OCI-M1 (cell line): ENCODE data around the gene FOXO6.

ENCODE experiments used
- DNase-seq: peaks from one replicate; lab custom pipeline; 2025; lab: John Stamatoyannopoulos, UW

Gene FOXO6

DNA sequence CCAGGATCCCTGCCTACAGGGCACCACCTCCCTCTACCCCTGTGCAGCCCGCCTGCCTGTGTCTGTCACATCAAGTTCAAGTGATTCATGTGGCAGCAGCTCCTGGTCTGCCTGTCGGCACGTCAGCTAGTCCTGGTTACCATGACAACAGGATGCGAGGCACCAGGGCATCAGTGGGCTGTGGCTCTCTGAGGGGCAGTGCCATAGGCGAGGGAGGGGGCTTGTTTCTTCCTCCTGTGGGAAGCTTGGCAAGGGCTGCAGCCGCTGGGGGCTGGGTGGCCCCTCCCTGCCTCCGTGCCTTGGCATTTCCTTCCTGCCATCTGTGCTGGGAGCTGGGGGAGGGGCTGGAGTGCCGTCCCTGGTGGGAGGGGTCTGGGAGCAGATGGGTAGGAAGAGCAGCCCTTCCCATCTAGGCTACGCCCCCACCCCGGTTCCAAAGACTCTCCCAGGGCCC is 43.1 kb downstream of the FOXO6 start:
- no peak for DNase-seq

DNA sequence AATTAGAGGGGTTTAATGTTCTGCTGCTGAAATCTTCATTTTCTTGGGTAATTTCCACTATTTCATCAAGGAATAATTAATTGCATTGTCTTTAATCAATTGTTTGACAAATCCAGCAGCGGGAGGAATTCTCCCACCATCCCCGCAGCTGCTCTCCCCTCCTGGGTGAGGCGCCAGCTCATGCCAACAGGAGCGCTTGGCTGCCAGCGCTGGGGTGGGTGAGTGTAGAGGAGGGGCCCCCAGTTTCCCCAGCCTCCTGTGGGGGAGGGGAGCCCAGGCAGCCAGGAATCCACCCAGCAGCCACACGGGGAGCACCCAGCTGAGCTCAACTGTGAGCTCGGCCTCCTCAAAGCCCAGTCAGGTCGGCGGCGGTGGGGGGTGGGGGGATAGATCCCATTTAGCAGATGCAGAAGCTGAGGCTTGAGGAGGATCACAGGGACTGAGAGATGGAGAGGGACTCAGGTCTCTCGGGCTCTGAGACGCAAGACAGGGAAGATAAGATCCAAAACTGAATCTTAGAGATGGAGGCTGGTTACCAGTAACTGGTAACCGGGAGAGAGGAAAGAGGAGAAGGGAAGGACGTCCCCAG is 46.5 kb downstream of the FOXO6 start:
- no peak for DNase-seq

DNA sequence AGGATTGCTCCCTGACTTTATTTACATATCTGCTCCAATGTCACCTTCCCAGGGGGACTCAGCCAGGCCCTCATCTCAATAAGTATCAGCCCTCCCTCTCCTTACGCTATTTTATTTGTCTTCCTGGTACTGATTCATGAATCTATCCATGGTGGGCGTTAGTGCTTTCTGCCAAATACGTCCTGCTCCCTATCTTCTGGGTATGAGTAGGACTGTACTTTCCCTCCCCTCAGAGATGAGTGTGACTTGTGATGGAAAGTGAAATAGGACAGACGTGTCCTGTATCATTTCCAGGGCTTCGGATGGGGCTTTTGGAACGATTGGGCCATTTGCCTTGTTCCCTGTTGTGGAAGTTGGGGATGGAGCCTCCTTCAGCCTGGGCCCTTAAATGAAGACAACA is 47.5 kb downstream of the FOXO6 start:
- DNase-seq = no peak

DNA sequence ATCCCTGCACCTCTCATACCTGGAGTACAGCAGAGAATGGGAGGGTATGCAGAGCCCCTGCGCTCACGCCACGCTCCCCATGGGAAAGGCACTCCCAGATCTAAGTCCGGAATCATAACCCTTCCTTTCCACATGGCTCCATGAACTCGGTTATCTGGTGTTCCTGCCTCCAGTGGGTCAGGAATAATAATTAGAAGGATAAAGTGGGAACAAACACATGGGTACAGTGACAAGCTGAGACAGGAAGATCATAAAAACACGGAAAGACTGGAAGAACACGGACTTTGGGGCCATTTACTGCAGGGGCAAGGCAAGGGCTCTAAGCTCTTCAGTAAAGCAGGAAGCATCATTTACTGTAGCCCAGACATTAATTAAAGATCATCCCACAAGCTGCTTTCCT is 48.6 kb downstream of the FOXO6 start:
- DNase-seq = no peak

DNA sequence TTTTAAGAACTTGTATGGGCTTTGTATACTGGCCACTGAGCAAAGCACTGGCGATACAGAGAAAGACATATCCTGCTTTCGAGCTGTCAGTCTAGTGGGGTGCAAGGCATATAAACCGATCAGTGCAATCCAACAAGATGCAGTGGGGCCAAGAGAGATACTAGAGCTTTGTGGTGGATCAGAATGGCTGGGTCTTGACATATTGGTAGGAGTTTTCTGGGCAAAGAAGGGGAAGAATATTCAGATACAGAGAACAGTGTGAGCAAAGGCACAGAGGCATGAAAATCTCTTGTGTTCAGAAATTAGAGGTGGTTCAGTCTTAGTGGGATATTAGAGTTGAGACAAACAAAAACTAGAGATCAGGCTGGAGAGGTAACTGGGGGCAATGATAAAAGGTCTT is 49.2 kb downstream of the FOXO6 start:
- DNase-seq = no peak

DNA sequence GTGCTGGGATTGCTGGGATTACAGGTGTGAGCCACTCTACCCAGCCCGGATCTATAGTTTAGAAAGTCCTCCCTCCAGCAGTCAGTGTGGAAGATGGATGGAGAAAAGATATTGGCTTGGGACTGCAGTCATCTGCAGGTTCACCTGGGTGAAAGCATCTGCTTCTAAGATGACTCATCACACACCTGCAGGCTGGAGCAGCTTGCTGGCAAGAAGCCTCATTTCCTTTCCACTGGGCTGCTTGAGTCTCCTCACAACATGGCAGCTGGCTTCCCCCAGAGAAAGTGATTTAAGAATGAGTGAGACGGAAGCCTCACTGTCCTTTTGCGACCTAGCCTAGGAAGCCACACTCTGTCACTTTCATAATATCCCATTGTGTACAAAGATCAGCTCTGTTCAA is 50.0 kb downstream of the FOXO6 start:
- DNase-seq = no peak

DNA sequence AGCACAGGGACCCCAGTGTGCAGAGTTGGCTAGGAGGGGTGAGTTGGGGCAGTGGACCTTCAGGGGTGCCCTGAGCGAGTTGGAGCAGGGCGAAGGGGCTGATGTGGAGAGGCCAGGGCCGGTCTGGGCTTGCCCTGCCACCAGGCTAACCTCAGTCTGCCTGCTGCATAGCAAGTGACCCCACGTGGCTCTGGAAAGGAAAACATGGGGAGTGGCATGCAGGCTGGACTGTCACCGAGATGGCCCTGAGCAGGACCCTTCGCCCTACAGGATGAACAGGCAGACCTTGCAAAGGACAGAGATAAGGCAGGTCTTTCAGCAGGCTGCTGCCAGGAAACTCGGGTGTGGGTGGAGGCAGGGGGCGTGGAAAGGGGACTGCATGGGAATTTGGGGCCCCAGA is 51.5 kb downstream of the FOXO6 start:
- no peak for DNase-seq

DNA sequence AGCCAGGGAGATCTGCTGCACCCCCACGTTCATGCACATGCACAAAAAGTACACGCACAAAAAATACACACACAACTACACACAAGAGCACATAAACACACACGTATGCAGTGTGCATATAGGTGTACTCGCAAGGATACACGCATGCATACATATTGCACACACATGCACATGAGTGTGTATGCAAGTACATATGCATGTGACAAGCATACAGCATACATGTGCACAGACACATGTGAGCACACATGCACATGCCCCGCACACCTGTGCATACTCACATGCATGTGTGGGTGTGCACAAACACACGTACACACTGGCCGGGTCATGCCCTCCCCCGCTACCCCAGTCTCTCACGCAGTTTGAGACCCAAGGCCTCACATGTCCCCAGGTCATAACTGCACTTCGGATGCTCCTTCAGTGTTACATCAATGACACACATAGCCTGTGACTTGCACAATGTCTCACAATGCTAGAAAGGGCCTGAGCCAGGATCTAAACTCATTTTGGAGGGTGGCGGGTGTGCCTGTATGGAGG is 52.6 kb downstream of the FOXO6 start:
- no peak for DNase-seq

DNA sequence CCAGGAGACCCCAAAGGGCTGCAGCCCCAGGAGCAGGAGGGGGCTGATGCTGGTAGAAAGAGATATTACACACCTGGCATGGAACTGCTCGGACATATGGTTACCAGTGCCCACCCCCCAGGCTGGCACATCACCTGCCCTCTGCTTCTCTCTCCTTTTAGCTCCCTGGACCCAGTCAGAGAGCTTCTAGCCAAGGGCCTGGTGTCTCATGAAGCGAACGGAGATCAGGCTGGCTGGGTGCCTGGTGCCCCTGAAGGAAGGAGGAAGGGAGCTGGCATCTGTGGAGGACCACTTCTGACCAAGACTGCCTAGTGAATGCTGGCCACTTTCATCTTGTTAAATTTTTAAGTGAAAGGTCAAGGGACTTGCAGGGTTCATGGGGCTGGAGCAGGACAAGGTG is 53.1 kb downstream of the FOXO6 start:
- DNase-seq = no peak

DNA sequence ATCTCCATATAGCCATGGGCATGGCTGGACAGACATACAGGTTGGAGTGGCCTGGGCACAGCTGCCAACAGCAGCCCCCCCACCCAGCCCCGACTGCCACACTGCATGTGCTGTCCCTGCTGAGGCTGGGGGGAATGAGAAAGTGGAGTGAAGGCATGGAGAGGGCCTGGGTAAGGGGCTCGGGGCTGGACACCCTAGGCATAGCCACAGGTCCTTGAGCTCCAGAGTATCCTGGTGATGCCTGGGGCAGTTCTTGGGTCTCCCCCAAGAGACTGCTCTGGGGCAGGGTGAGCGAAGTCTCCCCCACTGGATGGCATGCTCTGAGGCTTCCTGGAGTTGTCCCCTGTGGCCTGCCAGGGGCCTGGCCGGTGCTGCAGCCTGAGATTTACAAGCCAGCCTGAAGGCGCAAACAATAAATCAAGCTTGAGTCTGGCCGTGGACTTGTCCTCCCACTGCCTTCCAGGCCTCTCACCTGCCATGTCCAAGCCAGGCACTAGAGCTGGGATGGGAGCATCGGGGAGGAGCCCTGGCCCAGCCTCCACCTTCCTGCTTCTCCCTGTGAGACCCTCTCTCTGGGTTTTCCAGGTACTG is 53.6 kb downstream of the FOXO6 start:
- DNase-seq = no peak

DNA sequence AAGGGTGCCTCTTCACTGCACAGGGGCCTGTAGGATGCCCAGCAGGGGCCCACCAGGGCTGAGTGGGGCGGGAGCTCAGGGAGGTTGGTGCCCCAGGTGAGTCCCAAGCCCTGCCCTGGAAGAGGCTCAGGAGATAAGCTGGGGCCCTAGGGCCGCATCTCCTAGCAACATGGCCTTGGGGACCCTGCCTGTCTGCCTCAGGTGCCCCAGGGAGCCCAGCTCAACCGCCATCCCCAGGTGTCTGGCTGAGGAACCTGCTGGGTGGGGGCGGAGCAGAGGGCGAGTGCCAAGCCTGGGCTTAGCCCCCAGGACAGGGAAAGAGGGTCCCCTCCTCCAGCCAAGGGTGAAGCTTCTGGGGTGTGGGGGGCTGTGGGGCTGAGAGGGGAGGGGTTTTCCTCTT is 54.8 kb downstream of the FOXO6 start:
- DNase-seq = no peak

DNA sequence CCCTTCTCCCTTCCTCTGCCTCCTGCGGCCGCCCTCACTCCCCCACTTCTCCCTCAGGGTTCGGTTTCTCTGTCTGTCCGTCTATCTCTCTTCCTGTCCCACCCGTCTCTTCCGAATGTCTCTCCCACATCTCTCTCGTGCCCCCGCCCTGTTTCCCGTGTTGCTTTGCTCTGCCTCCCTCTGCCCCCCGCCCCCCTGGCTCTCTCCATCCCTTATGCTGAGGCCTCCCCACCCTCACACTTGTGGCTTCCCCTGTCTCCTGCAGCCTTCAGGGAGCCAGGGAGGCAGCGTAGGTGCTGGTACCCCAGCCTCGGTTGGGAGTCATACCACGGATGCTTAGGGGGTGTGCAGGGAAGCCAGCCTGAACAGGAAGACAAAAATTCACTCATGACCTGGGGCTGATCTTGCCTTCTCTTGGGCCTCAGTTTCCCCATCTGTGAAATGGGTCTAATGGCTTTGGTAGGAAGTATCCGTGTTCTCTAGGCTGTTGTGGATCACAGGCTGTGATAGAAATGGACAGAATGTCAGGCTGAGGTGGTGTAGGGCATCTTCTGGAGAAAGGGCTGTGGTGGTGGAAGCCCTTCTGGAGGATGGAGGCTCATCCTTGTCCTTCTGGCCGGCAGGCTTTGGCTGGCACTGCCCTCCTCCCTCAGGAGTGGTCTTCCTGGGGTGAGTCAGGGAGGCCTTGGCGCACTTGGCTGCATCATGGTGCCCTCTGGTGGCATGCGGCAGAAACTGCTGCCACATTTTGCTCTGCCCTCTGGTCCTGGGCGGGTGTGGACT is 55.5 kb downstream of the FOXO6 start:
- peak; percentile 77 for DNase-seq

DNA sequence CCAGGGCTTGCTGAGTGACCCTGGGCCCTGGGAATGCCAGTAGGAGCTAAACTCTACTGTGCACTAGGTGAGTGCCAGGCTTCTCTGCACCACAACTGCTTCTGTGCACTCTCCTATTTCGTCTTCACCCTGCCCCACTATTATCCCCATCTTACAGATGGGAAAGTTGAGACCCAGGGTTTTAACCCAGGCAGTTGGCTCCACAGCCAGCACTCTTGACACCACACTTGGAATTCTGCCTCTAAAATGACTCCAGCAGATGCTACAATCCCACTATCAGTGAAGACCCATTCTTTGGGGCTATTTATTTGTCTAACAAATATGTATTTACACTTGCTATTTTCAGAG is 56.1 kb downstream of the FOXO6 start:
- DNase-seq = no peak

DNA sequence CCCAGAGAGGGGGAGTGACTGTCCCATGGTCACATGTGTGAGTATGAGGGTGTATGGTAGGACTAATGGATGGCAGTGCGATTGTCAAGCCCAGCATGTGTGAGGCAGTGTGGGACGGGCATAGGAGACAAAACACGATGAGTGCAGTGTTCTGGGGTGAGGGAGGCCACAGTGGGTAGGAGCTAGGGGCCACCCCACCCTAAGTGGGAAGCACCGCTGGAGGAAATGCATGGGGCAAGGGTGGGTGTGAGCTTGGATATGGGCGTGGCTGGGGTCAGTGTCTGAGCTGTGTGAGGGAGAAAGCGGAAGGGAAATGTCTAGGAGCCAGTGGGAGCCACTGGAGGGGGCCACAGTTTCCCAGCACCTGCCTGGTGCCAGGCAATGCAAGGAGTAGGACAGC is 56.5 kb downstream of the FOXO6 start:
- DNase-seq = no peak

DNA sequence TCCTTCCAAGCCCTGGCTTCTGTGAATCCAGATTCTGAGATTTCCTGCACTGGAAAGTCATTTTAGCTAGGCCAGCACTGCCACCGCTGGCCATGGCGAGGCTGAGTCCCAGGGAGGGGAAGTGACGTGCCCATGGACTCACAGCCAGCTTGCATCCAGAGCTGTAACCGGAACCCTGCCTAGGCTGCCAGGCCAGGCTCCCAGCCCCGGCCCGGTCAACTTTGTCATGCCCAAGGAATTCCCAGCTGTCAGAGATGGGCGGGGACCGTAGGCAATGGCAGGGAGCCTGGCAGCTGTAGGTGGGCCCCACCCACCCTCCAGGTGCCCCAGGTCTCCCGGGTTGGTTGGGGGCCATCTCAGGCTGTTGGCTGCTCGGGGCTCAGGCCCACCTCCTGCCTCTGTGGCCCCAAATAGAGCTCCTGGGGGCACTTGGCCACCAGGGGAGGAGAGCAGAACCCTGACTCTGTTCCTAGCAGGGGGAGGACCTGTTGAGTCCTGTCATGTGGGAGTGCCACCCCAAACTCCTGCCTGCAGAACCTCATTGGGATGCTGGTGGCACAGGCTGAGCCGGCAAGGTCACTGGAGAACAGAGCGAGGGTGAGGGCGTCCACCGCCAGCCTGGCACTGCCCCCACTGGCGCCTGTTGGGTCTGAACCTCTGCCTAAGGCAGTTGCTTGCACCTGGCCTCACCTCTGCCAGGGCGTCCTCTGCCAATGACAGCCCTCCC is 57.8 kb downstream of the FOXO6 start:
- peak; percentile 21 for DNase-seq

DNA sequence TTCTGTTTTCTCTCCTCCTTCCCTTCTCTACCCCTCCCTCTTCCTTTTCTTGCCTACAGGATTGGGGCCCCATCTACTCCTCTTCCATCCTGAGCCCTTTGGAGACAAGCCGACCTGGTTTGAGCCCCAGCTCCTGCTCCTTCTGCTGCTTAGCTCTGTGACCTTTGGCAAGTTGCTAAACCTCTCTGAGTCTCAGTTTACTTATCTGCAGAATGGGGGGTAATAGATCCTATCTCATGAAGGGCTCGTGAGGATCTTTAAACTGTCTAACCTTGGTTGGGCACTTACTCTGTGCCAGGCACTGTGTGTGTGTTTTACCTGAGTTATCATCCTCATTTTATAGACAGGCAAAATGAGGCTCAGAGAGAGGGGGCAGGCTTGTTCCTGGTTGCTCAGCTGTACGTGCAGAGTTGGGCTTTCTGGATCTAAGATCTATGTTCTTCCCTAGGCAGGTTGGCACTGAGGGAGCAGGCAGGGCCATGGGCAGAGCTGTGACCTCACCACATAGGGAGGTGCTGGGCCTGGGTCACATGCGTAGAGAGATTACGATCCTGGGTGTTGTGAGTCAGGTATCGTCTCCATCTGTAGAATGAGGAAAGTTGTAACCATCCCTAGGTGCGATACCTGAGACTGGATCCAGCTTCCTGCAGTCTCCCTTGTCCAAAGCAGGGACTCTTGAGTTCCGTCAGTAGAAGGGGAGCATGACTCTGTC is 58.5 kb downstream of the FOXO6 start:
- no peak for DNase-seq

DNA sequence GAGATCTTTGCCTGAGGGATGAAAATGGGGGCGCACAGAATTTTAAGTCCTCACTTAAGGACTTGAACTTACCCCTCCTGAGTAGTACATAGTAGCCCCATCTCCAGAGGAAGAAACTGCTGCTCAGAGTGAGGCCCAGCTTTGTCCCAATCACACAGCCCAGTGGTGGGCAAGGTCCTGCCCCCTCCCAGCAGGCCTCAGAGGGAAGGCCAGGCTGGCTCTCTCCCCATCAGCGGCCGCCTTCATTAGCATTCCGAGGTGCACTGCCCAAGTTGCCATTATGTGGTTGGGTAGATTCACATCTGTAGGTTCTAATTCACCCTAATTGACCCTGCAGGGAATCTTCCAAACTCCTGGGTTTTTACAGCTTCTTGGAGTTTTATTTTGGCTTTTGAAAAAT is 59.1 kb downstream of the FOXO6 start:
- no peak for DNase-seq

DNA sequence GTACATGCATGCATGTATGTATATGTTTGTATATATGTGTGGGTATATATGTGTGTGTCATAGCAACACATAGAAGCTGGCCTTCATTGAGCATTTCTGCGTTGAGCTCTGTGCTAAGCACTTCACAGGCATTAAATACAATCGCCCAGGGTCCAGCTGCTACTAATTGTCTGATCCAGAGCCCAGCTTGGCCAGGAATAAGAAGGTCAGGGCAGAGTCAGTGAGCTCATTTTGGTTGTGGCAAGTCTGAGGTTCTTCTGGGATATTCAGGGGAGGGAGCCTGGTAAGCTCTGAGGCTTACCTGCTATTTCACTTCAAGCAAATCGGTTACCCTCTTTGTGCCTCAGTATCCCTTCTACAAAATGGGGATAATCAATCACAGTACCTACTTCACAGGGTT is 59.6 kb downstream of the FOXO6 start:
- no peak for DNase-seq

DNA sequence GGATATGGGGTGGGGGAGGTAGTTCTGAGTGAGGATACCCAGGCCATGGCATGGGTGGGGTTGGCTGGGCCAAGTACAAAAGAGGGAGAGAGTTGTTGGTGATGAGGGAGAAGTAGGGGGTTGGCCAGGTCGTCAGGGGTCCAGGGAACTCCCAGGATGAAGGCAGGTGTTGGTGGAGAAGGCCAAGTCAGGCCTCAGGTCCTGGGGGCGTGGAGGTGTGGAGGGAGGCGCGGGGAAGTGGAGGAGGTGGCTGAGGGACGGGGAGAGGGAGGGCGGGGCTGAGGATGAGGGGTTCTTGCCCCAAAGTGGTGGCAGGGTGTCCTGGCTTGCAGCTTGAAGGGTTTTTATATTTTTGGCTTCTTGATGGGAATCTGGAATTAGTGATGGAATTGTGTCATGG is 61.1 kb downstream of the FOXO6 start:
- no peak for DNase-seq

DNA sequence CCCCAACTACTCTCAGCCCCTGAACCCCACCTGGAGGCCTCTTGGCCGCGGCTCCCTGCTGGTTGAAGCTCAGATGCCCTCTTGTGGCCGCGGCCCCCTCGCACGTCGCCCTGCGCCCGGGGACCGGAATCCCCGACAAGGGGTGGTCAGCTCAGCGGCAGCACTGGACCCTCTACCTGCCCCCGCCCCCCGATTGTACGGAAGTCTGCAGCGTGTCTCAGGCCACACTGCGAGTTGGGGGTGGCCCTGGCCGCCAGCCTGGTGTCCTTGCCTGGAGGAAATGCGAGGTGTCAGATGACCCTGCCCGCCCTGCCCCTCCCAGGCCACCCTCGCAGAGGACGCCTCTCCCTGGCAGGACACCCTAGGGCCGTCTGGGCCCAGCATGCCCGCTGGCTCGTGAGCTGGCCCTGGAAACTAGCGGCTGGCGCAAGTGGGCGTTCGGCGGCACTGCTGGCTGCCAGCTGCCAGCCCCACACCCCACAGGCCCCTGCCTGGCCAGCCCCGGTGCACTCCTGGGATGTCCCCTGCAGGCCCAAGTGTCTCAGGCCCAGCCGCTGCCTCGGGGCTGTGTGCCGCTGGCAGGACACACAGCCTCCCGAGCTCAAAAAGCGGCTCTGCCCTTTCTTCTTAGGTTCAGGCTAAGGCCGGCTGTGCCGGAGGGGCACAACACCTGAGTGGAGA is 62.4 kb downstream of the FOXO6 start:
- no peak for DNase-seq

DNA sequence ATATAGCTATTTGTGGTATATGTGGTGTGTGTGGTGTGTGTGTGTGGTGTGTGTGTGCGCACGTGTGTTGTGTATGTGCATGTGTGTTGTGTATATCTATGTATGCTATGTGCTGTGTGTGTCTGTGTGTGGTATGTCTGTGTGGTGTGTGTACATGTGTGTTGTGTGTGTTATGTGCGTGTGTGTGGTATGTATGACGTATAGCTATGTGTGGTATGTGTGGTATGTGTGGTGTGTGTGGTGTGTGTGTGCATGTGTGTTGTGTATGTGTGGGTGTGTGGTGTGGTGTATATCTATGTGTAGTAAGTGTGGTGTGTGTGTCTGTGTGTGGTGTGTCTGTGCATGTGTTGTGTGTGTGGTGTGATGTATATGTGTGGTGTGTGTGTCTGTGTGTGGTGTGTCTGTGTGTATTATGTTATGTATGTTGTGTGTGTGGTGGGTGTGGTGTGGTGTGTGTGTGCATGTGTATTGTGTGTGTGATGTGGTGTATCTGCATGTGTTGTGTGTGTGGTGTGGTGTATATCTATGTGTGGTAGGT is 63.4 kb downstream of the FOXO6 start:
- no peak for DNase-seq
